Stimulated activated naive CD8-positive, alpha-beta T cell treated with anti-CD3 and anti-CD28 coated beads, Interleukin-15, Interleukin-2, amounts not matched to agents 100 U/mL and 50 U/mL, for 24 hours (primary cell): Measurements from ENCODE around the gene FGFR1OP2.

Experiments used
- ATAC-seq: fragments of 150-1000 bp; cut with Tn5 transposase; one replicate; pipeline ENCODE4 v1.10.0; 2021
- DNase-seq: peaks from one replicate; pipeline ENCODE4 v3.0.0; 2021

The FGFR1OP2 gene

DNA sequence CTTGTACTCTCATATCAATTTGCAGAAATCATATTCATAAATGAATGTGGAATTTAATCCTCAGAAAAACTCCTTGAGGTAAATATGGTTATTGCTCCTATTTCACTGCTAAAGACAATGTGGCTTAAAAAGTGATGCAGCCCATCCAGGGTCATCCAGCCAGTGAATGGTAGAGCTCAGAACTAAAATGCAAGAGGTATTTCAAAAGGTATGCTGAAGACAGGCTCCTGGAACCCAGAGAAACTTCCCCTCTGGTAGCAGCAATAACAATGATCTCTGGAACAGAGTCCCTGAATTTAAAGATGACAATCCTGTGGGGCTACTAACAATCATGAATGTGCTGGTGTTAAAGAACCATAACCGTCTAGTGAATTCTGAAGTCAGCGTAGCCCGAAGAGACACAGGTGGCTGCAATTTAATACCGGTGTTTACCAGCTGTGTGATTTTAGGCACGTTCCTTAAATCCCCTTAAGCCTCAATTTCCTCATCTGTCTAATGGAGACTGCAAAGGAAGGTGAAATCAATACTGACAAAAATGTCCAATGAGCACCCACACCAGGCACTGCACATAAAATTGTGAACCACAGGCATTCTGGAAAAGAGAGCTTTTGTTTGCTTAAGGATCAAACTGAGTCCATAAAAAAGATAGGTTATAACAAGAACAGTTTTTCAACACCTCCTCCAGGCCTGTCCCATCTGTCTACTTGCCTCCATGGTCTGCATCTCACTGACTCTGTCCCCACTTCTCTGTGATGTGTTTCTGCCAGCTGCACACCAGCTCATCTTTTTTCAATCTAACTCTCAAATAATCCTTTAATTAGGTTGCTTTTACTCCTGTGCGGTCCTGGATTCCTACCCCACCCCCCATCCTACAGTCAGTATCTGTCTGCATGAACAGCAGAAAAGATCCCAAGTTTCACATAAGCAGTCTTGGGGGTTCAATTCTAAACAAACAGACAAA, 65.4 kb downstream of the FGFR1OP2 start:
- ATAC-seq, result no peak
- DNase-seq, result no peak

DNA sequence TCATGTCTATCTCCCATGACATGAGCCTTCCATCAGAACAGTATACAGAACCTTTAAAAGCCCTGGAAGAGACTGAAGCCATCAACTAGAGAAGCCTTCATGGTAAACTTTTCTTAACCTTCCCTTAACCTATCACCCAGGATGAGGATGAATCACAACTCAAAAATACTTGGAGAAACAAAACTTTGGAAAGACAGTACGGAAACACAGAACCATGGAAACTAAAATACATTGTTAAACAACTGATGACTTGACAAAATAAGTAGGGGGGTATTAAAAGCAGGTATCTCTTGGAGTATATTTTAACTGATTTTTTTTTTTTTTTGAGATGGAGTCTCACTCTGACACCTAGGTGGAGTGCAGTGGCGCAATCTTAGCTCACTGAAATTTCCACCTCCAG, 67.2 kb downstream of the FGFR1OP2 start:
- ATAC-seq (no peak), DNase-seq (no peak)

DNA sequence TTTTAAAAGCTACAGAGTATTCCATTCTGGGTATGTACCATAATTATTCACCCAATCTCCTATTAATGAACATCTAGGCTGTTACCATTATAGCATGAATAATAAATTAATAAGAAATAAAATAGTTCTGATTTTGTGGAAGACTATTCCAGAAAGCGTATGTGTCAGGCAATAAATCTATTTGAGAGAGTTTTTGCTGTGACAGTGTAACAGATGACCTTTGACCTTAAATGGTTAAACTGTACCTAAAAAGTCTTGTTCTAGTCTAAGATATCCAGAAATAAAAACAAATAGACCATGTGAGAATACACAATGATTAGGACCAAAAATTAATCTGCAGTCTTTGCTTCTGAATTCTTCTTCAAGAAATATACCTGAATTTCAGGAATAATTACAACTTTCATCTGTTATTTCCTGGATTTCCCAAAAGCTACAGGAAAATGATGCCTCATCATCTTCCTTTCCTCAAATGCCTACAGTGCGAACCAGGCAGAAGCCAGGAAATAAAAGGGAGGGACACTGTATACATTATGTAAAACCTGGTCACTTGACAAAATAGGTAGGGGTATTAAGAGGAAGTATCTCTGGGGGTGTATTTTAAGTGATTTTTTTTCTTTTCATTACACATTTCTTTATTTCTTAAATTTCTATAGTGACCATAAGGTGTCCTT, 68.7 kb downstream of the FGFR1OP2 start:
- ATAC-seq (no peak), DNase-seq (no peak)

DNA sequence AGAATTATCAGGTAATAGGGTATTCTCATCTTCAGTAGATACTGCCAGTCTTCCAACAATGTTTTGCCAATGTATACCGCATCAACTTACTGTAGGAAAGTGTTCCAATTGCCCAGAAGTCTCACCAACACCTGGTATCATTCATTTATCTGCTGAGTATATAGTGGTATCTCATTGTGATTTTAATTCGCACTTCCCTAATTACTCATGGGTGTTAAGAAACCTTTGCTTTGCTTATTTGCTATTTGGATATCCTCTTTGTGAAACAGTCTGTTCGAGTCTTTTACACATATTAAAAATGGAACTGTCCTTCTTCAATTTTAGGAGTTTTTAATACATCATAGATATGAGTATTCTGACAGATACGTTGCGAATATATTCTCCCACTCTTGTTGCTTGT, 69.8 kb downstream of the FGFR1OP2 start:
- no peak for DNase-seq
- no peak for ATAC-seq

DNA sequence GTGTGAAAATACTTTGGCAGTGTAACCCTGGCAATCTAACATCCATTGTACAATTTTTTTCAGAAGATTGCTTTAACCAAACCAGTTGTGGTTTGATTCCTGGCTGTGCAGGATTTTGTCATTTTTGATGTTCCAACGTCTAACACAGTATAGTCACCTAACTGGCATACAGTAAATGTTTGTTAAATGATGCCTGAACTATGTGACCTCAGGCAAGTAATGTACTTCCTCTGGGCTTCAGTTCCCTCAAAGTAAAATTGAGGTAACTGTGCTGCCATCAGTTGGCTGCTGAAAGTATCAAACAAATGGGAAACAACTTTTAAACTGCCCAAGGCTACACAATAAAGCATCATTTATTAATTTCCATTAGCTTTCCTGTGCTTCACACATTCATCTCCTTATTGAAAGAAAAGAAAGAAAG, 71.6 kb downstream of the FGFR1OP2 start:
- no peak for DNase-seq
- ATAC-seq, result no peak

DNA sequence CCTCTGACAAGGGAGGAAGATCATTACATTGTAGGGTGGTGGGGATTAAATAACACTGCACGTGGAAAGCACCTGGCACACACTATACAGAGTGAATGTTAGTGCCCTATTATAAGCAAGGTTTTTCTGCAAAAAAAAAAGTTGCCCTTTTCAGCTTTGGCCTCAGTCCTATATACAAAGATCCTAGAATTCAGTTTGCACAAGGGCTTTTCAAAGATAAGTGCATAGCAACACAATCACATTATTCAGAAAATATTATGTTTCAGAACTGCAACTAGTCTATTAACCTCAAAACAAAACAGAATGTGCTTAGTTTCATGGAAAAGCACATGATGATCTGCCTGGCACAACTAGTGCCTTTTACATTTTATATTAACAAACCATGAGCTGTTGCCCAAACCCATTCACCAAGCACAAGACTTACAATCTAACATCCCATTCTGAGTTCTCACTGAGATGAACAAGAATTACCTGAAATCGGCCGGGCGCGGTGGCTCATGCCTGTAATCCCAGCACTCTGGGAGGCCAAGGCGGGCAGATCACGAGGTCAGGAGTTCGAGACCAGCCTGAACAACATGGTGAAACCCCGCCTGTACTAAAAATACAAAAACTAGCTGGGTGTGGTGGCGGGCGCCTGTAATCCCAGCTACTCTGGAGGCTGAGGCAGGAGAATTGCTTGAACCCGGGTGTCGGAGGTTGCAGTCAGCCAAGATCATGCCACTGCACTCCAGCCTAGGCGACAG, 74.1 kb downstream of the FGFR1OP2 start:
- no peak for ATAC-seq

DNA sequence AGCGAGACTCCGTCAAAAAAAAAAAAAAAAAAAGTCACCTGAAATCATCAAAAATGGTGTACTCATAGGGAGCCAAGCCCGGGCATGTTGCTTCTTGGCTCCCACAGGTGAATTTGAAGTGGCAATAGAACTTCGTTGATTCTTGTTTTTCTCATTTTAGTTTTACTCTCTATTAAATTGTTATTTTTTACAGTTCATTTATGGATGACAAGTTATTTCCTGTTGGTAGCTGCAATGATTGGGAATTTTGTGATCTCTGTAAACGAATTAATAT, 74.6 kb downstream of the FGFR1OP2 start:
- ATAC-seq, result no peak
- no peak for DNase-seq

More for the DNA sequence above, 74.1 kb downstream of the FGFR1OP2 start:
- DNase-seq, result no peak

DNA sequence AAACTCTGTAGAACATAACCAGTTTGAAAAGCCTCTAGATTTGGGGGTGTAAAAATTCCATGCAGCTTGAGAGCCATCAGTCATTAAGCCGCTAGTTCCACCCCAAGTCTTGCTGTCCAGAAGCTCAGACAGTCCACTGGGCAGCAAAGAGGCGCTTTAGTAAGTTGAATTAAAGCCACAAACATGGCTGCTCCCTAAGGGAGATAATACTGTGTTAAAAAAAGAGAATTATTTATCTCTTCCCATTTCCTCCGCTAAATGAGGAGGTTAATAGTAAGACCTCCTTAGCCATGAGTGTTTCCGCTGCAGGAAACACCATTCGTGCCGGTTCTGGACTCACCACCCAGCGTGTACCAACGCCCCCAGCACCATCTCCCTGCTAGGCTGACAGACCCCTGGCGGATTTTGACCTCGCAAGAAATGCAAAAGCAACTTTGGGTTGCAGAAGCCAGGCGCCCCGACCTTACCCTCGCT, 75.4 kb downstream of the FGFR1OP2 start:
- DNase-seq (no peak), ATAC-seq (peak; percentile 7)

DNA sequence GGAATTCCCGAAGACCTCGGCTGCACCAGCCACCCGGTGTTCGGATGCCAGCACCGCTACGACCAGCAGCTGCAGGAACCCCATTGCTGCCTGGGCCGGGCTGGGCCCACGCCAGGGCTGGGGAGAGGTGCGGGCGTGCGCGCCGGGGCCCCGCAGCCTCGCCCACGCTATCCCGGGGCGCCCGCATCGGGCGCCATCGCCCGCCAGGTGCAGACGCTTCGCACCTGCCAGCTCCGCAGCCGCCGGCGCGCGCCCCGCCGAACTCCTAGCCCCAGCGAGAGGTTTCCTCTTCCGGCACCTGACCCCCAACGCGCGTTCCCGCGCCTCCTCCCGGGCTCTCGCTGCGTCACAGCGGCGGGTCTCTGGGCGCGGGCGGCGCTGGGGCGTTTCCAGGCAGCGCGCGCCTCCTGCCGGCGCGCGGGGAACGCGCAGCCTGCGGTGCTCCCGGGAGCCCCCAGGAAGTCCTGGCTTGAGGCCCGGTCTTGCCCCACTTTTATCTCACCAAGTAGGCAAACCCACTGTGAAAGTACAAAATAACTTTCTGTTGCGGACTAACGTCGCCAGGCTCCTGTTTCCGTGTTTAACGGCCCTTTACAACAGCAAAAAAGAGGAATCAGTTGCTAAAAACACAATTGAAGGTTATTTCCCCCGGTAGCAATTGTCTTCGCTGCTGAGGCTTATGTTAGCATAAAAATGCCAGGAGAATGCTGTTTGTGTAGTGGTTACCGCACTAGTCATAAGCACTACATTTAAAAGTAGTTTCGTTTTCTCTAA, 76.0 kb downstream of the FGFR1OP2 start, which contains the start of gene TM7SF3:
TSS of gene TM7SF3 (minus strand) at position 300 of the 774 bp plus-strand sequence. CDS start at position 84, 216 bp downstream.
- ATAC-seq, result peak; percentile 94
- DNase-seq, result peak; percentile 96

DNA sequence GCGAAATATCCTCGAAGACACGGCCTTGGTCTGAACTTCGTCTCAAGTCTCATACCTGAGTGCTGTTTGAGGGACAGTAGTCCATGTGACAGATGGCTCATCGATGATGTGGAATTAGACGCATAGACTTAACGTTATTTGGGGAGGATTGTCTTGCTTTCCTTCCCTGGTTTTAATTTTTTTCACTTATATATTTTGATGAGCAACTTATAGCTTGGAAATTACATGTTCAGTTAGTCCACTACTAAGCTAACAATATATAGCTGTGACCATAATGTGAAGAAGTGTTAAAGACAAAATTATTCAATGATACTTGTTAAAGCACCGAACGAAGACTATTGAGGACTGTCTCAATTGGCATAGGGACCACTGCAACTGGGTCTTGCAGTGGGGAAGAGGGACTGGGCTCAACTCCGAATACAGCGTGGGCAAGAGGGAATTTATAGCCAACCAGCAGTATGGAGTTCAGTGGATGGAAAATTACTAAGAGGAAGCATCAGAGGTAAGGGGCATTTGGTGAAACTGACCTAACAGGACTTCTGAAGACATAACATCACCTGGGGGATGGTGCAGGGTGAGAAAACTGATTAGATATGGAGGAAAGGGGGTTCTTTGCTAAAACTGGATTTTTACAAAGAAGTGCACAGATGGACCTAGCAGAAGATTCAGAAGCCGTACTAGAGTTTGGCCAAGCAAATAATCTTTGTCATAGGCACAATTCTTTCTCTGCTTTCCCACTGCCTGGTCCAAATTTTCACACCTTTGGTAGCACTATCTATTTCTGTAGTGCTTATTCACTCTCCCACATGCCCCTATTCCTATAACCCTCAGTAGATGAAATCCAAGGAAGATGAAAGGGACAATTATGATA, 76.8 kb downstream of the FGFR1OP2 start:
- DNase-seq (no peak), ATAC-seq (no peak)

DNA sequence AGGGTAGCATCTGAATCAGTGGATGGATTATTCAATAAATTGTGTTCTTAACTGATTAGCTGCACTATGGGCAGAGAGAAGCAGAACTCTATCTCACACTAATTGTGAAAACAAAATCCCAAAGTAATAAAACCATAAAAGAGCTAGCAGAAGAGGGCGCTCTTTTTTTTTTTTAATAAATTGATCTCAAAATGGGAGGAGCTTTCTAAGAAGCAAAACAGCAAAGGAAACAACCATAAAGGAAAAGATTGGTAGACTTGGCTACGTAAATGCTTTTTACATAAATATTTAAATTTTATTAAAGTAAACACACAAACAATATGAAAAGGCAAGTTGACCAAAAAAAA, 77.4 kb downstream of the FGFR1OP2 start:
- no peak for DNase-seq
- ATAC-seq, result no peak
